ENCODE data around the gene CHAT. TPM values are rescaled to one million over a fixed set of nuclear protein-coding genes. Genes with fewer than 3 reads are reported as not detected.

CHAT gene
- total and polyA plus RNA-seq, 12 donors: not detected

DNA sequence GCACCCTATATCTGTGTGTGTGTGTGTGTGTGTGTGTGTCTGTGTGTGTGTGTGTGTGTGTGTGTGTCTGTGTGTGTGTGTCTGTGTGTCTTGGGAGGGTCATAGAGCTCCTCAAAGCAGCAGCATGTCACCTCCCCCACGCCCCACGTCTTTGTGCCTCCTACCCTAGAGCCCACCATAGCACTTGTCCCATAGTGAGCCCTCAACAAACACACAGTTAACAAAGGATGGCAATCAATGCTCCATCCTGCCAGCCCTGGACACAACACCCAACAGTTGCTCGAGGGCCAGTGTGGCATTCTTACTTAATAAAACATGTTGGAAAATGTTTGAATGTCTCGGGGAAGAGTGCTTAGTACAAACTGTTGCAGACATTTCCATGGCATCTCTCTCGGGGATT, 96.1 kb downstream of the CHAT start:
- Histone ChIP-seq H3K9me3 (replicated peaks in 1 of 3) (no peaks in the 10 kb centered on the region), H3K4me1 (replicated peaks in 1 of 2) (no peaks in the 10 kb centered on the region), H3K27ac (no peak overlapping the region), H3K36me3 (replicated peaks in 1 of 2) (no peaks in the 10 kb centered on the region), H3K27me3 (no peaks in the 10 kb centered on the region), H3K4me3 (no peak overlapping the region)
- 61 to 73% (median 66%) methylated on average over 3 to 5 of the region's 5 CpGs for WGBS, 4 donors
- TF ChIP-seq POLR2A (IDR thresholded peaks at IDR 0.05): no peak
- TF ChIP-seq, protein P1, sequence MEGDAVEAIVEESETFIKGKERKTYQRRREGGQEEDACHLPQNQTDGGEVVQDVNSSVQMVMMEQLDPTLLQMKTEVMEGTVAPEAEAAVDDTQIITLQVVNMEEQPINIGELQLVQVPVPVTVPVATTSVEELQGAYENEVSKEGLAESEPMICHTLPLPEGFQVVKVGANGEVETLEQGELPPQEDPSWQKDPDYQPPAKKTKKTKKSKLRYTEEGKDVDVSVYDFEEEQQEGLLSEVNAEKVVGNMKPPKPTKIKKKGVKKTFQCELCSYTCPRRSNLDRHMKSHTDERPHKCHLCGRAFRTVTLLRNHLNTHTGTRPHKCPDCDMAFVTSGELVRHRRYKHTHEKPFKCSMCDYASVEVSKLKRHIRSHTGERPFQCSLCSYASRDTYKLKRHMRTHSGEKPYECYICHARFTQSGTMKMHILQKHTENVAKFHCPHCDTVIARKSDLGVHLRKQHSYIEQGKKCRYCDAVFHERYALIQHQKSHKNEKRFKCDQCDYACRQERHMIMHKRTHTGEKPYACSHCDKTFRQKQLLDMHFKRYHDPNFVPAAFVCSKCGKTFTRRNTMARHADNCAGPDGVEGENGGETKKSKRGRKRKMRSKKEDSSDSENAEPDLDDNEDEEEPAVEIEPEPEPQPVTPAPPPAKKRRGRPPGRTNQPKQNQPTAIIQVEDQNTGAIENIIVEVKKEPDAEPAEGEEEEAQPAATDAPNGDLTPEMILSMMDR (IDR thresholded peaks at IDR 0.05): no peak
- intact Hi-C loops (cut with DNase I): no loop called here
- no peak for DNase-seq

- Histone ChIP-seq H3K4me1 (replicated peaks in 1 of 2) (no peaks in the 10 kb centered on the region), H3K4me3 (no peak overlapping the region), H3K27ac (no peak overlapping the region), H3K27me3 (no peaks in the 10 kb centered on the region), H3K9me3 (replicated peaks in 1 of 3) (no peaks in the 10 kb centered on the region), H3K36me3 (replicated peaks in 1 of 2) (no peaks in the 10 kb centered on the region)
- TF ChIP-seq, protein P1 (IDR thresholded peaks at IDR 0.05): no peak
- no peak for TF ChIP-seq POLR2A (IDR thresholded peaks at IDR 0.05)
- WGBS, 4 donors: 56 to 75% (median 62%) methylated on average over 6 of the region's 6 CpGs
- no peak for DNase-seq
- intact Hi-C loops (cut with DNase I): no loop called here
Measured at GRCh38 chr10:49710966-49711365, 97.1 kb downstream of the CHAT start.

GRCh38 chr10:49711481-49711880, 97.6 kb downstream of the CHAT start:
- H3K27me3 ChIP-seq: no peaks in the 10 kb centered on the region
- no peaks in the 10 kb centered on the region for H3K9me3 ChIP-seq (replicated peaks in 1 of 3)
- peak in 1 of 7 donors; percentile 4 for DNase-seq
- TF ChIP-seq POLR2A (IDR thresholded peaks at IDR 0.05): no peak
- TF ChIP-seq, protein P1 (IDR thresholded peaks at IDR 0.05): no peak
- intact Hi-C loops (cut with DNase I): no loop called here
- no peak overlapping the region for H3K27ac ChIP-seq
- H3K4me1 ChIP-seq (replicated peaks in 1 of 2): no peaks in the 10 kb centered on the region
- H3K36me3 ChIP-seq (replicated peaks in 1 of 2): no peaks in the 10 kb centered on the region
- 31 to 46% (median 38%) methylated on average over 8 of the region's 8 CpGs for WGBS, 4 donors
- H3K4me3 ChIP-seq: no peak overlapping the region

DNA sequence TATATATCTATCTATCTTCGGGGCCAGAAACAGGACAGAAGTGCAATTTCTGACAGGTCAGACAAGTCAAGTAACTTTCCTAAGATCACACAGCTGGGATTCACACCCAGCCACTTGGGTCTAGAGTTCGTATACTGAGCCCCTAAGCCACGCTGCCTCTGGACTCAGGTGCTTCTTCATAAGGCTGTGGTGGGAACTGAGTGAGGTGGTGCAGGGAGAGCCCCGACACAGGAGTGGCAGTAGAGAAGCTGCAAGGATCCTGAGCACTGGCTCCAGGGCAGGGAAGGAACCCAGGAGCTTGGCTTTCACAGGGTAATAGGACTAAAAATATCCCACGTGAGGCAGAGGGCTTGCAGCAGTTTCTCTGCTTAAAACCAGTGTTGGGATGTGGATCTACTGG, 99.4 kb downstream of the CHAT start:
- Histone ChIP-seq H3K4me3 (no peak overlapping the region), H3K4me1 (replicated peaks in 1 of 2) (no peaks in the 10 kb centered on the region), H3K27ac (no peak overlapping the region), H3K36me3 (replicated peaks in 1 of 2) (no peaks in the 10 kb centered on the region), H3K9me3 (replicated peaks in 1 of 3) (no peaks in the 10 kb centered on the region), H3K27me3 (no peaks in the 10 kb centered on the region)
- intact Hi-C loops (cut with DNase I): no loop called here
- no peak for DNase-seq
- TF ChIP-seq, protein P1 (IDR thresholded peaks at IDR 0.05): no peak
- no peak for TF ChIP-seq POLR2A (IDR thresholded peaks at IDR 0.05)
- 69 to 89% (median 76%) methylated on average over 5 of the region's 5 CpGs for WGBS, 4 donors

Other genes with a start within 250 kb of the CHAT start
- 1 to 10 TPM in 3 of 9 donors, under 1 TPM in 2, not detected in 4; 0.06 to 9.4 (median 1.7) TPM for gene DRGX, start 217.9 kb upstream of the CHAT start, total RNA-seq
- 1 to 10 TPM; 2.0 to 9.6 (median 4.8) TPM for gene DRGX, start 217.9 kb upstream of the CHAT start, polyA plus RNA-seq
- gene ERCC6, start 74.9 kb upstream of the CHAT start, total RNA-seq: 10 to 100 TPM in 8 of 9 donors, 1 to 10 TPM in 1; 7.8 to 27.9 (median 18.5) TPM
- gene ERCC6, start 74.9 kb upstream of the CHAT start, polyA plus RNA-seq: 1 to 10 TPM; 3.7 to 8.1 (median 7.2) TPM
- under 1 TPM in 2 of 9 donors, not detected in 7; 0.14 to 0.41 TPM for gene SLC18A3, start 3.7 kb upstream of the CHAT start, total RNA-seq
- gene SLC18A3, start 3.7 kb upstream of the CHAT start, polyA plus RNA-seq: under 1 TPM in 2 of 3 donors, not detected in 1; 0.03 to 0.16 TPM
- gene C10orf53, start 65.6 kb downstream of the CHAT start, total RNA-seq: not detected
- not detected for gene C10orf53, start 65.6 kb downstream of the CHAT start, polyA plus RNA-seq
- 10 to 100 TPM in 1 of 9 donors, 1 to 10 TPM in 8; 1.4 to 15.1 (median 2.7) TPM for gene OGDHL, start 148.3 kb downstream of the CHAT start, total RNA-seq
- gene OGDHL, start 148.3 kb downstream of the CHAT start, polyA plus RNA-seq: 10 to 100 TPM in 1 of 3 donors, 1 to 10 TPM in 2; 5.6 to 31.9 (median 9.2) TPM

Measured in adrenal gland (tissue), 12 donors.